MM.1S (cell line): ENCODE measurements around the gene FBN2.

Experiments used
- DNase-seq: peaks from one replicate; pipeline ENCODE4 v3.0.0-alpha.2; 2015
- H2AFZ ChIP-seq: fragments of 300-600 bp; sonication (generic); 2 replicates; pipeline ENCODE4 v1.6.0; 2016; ENCODE audit warnings: antibody characterized with exemption, low read length
- H3F3A ChIP-seq: fragments of 300-600 bp; sonication (generic); 2 replicates; pipeline ENCODE4 v1.6.1; 2016; ENCODE audit warnings: mild to moderate bottlenecking, antibody characterized with exemption, low read length, moderate library complexity, mixed read lengths; ENCODE audit not compliant: insufficient read depth
- H3K27ac ChIP-seq: fragments of 300-600 bp; sonication (generic); 2 replicates; pipeline ENCODE4 v1.5.1; 2016; ENCODE audit warnings: mild to moderate bottlenecking, low read length
- H3K27me3 ChIP-seq: fragments of 300-600 bp; sonication (generic); replicated peaks from 2 replicates; pipeline ENCODE4 v1.6.0; 2016; ENCODE audit warnings: low read length; ENCODE audit not compliant: insufficient read depth
- H3K36me3 ChIP-seq: fragments of 300-600 bp; sonication (generic); replicated peaks from 2 replicates; pipeline ENCODE4 v1.6.1; 2016; ENCODE audit warnings: mild to moderate bottlenecking, low read length, mixed read lengths; ENCODE audit not compliant: insufficient read depth
- H3K4me1 ChIP-seq: fragments of 300-600 bp; sonication (generic); 2 replicates; pipeline ENCODE4 v1.6.1; 2016; ENCODE audit warnings: low read length, mixed read lengths
- H3K4me2 ChIP-seq: fragments of 300-600 bp; sonication (generic); 2 replicates; pipeline ENCODE4 v1.6.0; 2016; ENCODE audit warnings: low read depth, low read length
- H3K4me3 ChIP-seq: fragments of 300-600 bp; sonication (generic); 2 replicates; pipeline ENCODE4 v1.5.1; 2016; ENCODE audit warnings: low read length, mixed read lengths
- H3K79me2 ChIP-seq: fragments of 300-600 bp; sonication (generic); 2 replicates; pipeline ENCODE4 v1.6.1; 2016; ENCODE audit warnings: mixed run types, low read length, mixed read lengths
- H3K9ac ChIP-seq: fragments of 300-600 bp; sonication (generic); 2 replicates; pipeline ENCODE4 v1.6.1; 2016; ENCODE audit warnings: low read length, mixed read lengths
- H3K9me2 ChIP-seq: fragments of 300-600 bp; sonication (generic); replicated peaks from 2 replicates; pipeline ENCODE4 v1.6.1; 2016; ENCODE audit warnings: mild to moderate bottlenecking, low read length, mixed read lengths; ENCODE audit not compliant: insufficient read depth
- H3K9me3 ChIP-seq: fragments of 300-600 bp; sonication (generic); replicated peaks from 2 replicates; pipeline ENCODE4 v1.6.1; 2016; ENCODE audit warnings: mild to moderate bottlenecking, low read length, mixed read lengths; ENCODE audit not compliant: insufficient read depth
- H4K20me1 ChIP-seq: fragments of 300-600 bp; sonication (generic); 2 replicates; pipeline ENCODE4 v1.6.1; 2016; ENCODE audit warnings: mild to moderate bottlenecking, low read length, moderate library complexity, mixed read lengths; ENCODE audit not compliant: insufficient read depth
- CTCF ChIP-seq: fragments of 300-600 bp; sonication (generic); IDR thresholded peaks from 2 replicates; pipeline ENCODE4 v1.5.1; 2016; ENCODE audit warnings: antibody characterized with exemption, low read length, mixed read lengths
- EZH2 ChIP-seq: fragments of 300-600 bp; sonication (generic); optimal IDR thresholded peaks from 2 replicates; pipeline ENCODE3; 2017; ENCODE audit warnings: low read depth, mild to moderate bottlenecking, antibody characterized with exemption, low read length, mixed read lengths
- EZH2phosphoT487 ChIP-seq: fragments of 300-600 bp; sonication (generic); IDR thresholded peaks from 2 replicates; pipeline ENCODE4 v1.6.1; 2018; ENCODE audit warnings: antibody characterized with exemption, low read length

FBN2 gene

DNA sequence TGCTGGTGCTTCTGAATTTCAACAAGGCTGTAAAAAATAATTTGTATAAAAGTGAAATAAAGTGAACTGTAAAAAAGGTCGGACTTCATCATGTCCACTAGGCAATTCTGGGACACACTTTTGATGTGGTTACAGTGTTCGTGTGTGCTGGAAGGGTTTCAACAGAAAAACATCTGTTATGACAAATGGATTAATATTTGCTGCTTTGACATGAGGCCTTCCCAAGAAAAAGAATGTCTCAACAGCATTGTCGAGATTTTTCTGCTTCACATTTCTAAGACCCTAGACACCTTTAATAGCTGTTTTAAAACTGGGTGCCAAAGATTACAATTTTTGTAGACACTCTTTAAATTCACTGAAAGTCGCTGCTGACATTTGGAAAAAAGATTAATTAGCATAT, 237.9 kb downstream of the FBN2 start:
- no peak overlapping the region for H3K27ac ChIP-seq
- TF ChIP-seq EZH2 (no peak), CTCF (no peak)
- H3K4me3 ChIP-seq: no peak overlapping the region
- no peaks in the 10 kb centered on the region for H3K4me1 ChIP-seq
- H3K27me3 ChIP-seq: no peaks in the 10 kb centered on the region
- no peaks in the 10 kb centered on the region for H4K20me1 ChIP-seq
- no peak overlapping the region for H3K4me2 ChIP-seq
- no peak overlapping the region for H3K9ac ChIP-seq
- no peaks in the 10 kb centered on the region for H3K9me2 ChIP-seq
- H3K9me3 ChIP-seq: no peaks in the 10 kb centered on the region
- no peaks in the 10 kb centered on the region for H3K79me2 ChIP-seq
- no peak for DNase-seq
- no peaks in the 10 kb centered on the region for H3F3A ChIP-seq
- H3K36me3 ChIP-seq: no peaks in the 10 kb centered on the region; the same call in 1 of the 2 replicates
- H2AFZ ChIP-seq: no peak overlapping the region

DNA sequence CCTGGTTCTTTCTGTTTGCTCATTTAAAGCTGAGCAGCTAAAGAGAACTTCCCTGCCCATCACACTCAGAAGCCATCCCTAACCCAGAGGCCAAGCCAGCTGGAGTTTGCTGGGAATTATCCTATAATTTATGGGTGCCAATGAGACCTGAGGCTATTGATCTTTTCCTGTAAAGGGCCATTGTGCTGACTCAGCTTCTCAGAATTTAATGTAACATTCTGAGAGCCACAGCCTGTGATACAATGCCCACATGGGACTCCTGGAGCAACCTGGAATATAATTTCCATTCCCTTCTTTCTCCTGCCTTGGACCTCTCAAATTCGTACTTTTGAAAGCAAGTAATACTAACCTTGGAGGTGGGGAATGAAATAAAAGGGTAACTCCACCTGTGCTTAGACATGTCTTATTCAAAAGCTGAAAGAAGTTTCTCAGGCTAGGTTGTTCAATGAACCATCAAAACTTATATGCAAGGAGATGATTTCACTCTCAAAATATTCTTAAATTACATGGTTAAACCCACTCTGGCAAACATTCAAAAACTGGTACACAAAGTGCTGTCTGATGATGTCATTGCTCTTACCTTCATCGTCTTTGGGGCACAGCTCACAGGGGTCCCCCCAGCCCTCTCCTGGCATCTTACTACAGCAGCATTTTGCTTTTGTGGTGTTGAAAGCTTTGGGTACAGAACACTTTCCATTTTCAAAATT, 247.7 kb downstream of the FBN2 start:
- H3K4me2 ChIP-seq: no peak overlapping the region
- no peaks in the 10 kb centered on the region for H3K27me3 ChIP-seq
- no peaks in the 10 kb centered on the region for H3K79me2 ChIP-seq
- no peaks in the 10 kb centered on the region for H3K9me3 ChIP-seq
- H2AFZ ChIP-seq: no peak overlapping the region
- no peaks in the 10 kb centered on the region for H3F3A ChIP-seq
- no peak overlapping the region for H3K27ac ChIP-seq
- H3K9ac ChIP-seq: no peak overlapping the region
- H3K4me1 ChIP-seq: no peaks in the 10 kb centered on the region
- no peak for DNase-seq
- H3K36me3 ChIP-seq: no peaks in the 10 kb centered on the region
- no peak overlapping the region for H3K4me3 ChIP-seq
- H4K20me1 ChIP-seq: no peaks in the 10 kb centered on the region
- no peak for TF ChIP-seq CTCF
- TF ChIP-seq EZH2phosphoT487: no peak
- TF ChIP-seq EZH2: no peak
- H3K9me2 ChIP-seq: no peaks in the 10 kb centered on the region

DNA sequence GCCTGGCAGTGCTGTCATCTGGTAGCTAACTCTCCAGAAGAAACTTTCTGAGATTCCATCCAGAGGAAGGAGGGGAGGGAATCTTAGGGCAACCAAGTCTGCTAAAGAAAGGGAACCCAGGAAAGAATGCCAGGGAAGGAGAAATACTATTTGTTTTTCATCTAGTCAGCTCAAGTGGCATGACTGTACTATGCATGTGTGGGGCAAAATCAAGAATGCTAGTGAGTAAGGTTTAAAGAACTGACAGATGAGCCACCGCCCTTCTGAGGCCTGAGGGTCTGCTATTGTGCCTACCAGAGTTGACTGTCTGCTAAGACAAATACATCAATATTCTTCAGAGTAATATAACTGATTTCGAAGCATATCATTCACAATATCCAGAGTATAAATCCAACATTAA, 250.3 kb downstream of the FBN2 start:
- Histone ChIP-seq H3K4me3 (no peak overlapping the region), H3K4me2 (no peak overlapping the region), H3K27ac (no peak overlapping the region), H4K20me1 (no peaks in the 10 kb centered on the region), H3K4me1 (no peaks in the 10 kb centered on the region), H2AFZ (no peak overlapping the region), H3K9me3 (no peaks in the 10 kb centered on the region), H3K36me3 (no peaks in the 10 kb centered on the region), H3K9ac (no peak overlapping the region), H3K9me2 (no peaks in the 10 kb centered on the region), H3K27me3 (no peaks in the 10 kb centered on the region), H3K79me2 (no peaks in the 10 kb centered on the region), H3F3A (no peaks in the 10 kb centered on the region)
- DNase-seq: no peak
- TF ChIP-seq EZH2phosphoT487 (no peak), CTCF (no peak), EZH2 (no peak)
